ENCODE results near the gene ASRGL1. TPM values are rescaled to one million over a fixed set of nuclear protein-coding genes. Genes with fewer than 3 reads are reported as not detected.
"Not testable (repeated sequence)": the region's sequence is repeated elsewhere in the genome, so short reads cannot be mapped to it uniquely, and the experiment has no call there.

ASRGL1 gene
- total RNA-seq, 2 experiments from 2014 or later, result 1.2 to 1.3 TPM

GRCh38 chr11:62380821-62381245 lies 43.6 kb downstream of the ASRGL1 start:
- CTCF ChIA-PET, result interaction anchor here (0.7 to 1.8 kb wide), 8 partner anchors 19 to 539 kb away, joined by 3 to 12 read pairs (median 3); no protein-coding TSS in a partner anchor
- POLR2A ChIA-PET; H3K4me1 Mint-ChIP-seq; H3K36me3 Mint-ChIP-seq (ENCODE audit: low read depth); H3K4me3 Mint-ChIP-seq; H3K27me3 Mint-ChIP-seq; H3K9me3 Mint-ChIP-seq (ENCODE audit: low read depth); H3K27ac Mint-ChIP-seq: not testable (repeated sequence)
- ATAC-seq, result peak; percentile 66
- peak; percentile 58 for DNase-seq
- intact Hi-C loops (cut with DNase I, micrococcal nuclease), result loop anchor here (1.0 to 5.0 kb wide), 4 partner anchors 12 to 161 kb away; no protein-coding TSS in a partner anchor

- Mint-ChIP-seq H3K4me1 (peaks cover 10% of the 10 kb centered on the region), H3K27ac (no peak overlapping the region), H3K27me3 (no peaks in the 10 kb centered on the region), H3K4me3 (no peak overlapping the region), H3K9me3 (ENCODE audit: low read depth) (no peaks in the 10 kb centered on the region), H3K36me3 (ENCODE audit: low read depth) (no peaks in the 10 kb centered on the region)
- DNase-seq (no peak), ATAC-seq (no peak)
- CTCF ChIA-PET, result interaction anchor here (0.6 kb wide), 1 partner anchor 321 kb away, joined by 3 read pairs; no protein-coding TSS in a partner anchor
- intact Hi-C loops (cut with DNase I, micrococcal nuclease), result loop anchor here in 1 of 2 experiments (5.0 kb wide), 1 partner anchor 158 kb away; no protein-coding TSS in a partner anchor
- POLR2A ChIA-PET, result no interaction called here
Observed at GRCh38 chr11:62383822-62384221, 46.6 kb downstream of the ASRGL1 start.

GRCh38 chr11:62386083-62386482 lies 48.8 kb downstream of the ASRGL1 start:
- H3K27me3 Mint-ChIP-seq; H3K27ac Mint-ChIP-seq; intact Hi-C loops (cut with DNase I, micrococcal nuclease); POLR2A ChIA-PET; ATAC-seq; H3K4me3 Mint-ChIP-seq; H3K36me3 Mint-ChIP-seq (ENCODE audit: low read depth); H3K9me3 Mint-ChIP-seq (ENCODE audit: low read depth); DNase-seq; H3K4me1 Mint-ChIP-seq: not testable (repeated sequence)
- CTCF ChIA-PET, result interaction anchor here (1.0 to 1.2 kb wide), 2 partner anchors 10 to 38 kb away, joined by 3 to 5 read pairs; no protein-coding TSS in a partner anchor

- no peak overlapping the region for H3K27ac Mint-ChIP-seq
Observed at GRCh38 chr11:62387381-62387780, 50.1 kb downstream of the ASRGL1 start.

GRCh38 chr11:62388999-62389398 lies 51.8 kb downstream of the ASRGL1 start:
- ChIA-PET POLR2A (no interaction called here), CTCF (no interaction called here)
- ATAC-seq (no peak), DNase-seq (no peak)
- peaks cover 12% of the 10 kb centered on the region for H3K4me1 Mint-ChIP-seq
- H3K27ac Mint-ChIP-seq, result no peak overlapping the region
- H3K9me3 Mint-ChIP-seq (ENCODE audit: low read depth), result no peaks in the 10 kb centered on the region
- H3K27me3 Mint-ChIP-seq, result no peaks in the 10 kb centered on the region
- intact Hi-C loops (cut with DNase I, micrococcal nuclease), result no loop called here
- H3K4me3 Mint-ChIP-seq, result no peak overlapping the region
- no peaks in the 10 kb centered on the region for H3K36me3 Mint-ChIP-seq (ENCODE audit: low read depth)

More at GRCh38 chr11:62387381-62387780, 50.1 kb downstream of the ASRGL1 start:
- ATAC-seq (no peak), DNase-seq (no peak)
- ChIA-PET CTCF (interaction anchor here (0.6 kb wide), 1 partner anchor 595 kb away, joined by 3 read pairs; no protein-coding TSS in a partner anchor), POLR2A (no interaction called here)
- Mint-ChIP-seq H3K36me3 (ENCODE audit: low read depth) (no peaks in the 10 kb centered on the region), H3K27me3 (no peaks in the 10 kb centered on the region), H3K4me3 (no peak overlapping the region), H3K4me1 (peaks cover 7% of the 10 kb centered on the region), H3K9me3 (ENCODE audit: low read depth) (no peaks in the 10 kb centered on the region)
- intact Hi-C loops (cut with DNase I, micrococcal nuclease), result no loop called here

- ChIA-PET CTCF (interaction anchor here (0.5 to 1.6 kb wide), 7 partner anchors 11 to 314 kb away, joined by 3 to 6 read pairs (median 3); no protein-coding TSS in a partner anchor), POLR2A (no interaction called here)
- DNase-seq, result no peak
- Mint-ChIP-seq H3K4me1 (peaks cover 14% of the 10 kb centered on the region), H3K9me3 (ENCODE audit: low read depth) (no peaks in the 10 kb centered on the region), H3K36me3 (ENCODE audit: low read depth) (no peaks in the 10 kb centered on the region), H3K4me3 (no peak overlapping the region), H3K27me3 (no peaks in the 10 kb centered on the region), H3K27ac (no peak overlapping the region)
- intact Hi-C loops (cut with DNase I, micrococcal nuclease), result loop anchor here (5.0 to 10.0 kb wide), 3 partner anchors 152 to 475 kb away; no protein-coding TSS in a partner anchor
- no peak for ATAC-seq
Observed at GRCh38 chr11:62390237-62390636, 53.0 kb downstream of the ASRGL1 start.

GRCh38 chr11:62390722-62391121 lies 53.5 kb downstream of the ASRGL1 start:
- Mint-ChIP-seq H3K27me3 (no peaks in the 10 kb centered on the region), H3K36me3 (ENCODE audit: low read depth) (no peaks in the 10 kb centered on the region), H3K27ac (no peak overlapping the region), H3K4me1 (peaks cover 14% of the 10 kb centered on the region), H3K4me3 (no peak overlapping the region), H3K9me3 (ENCODE audit: low read depth) (no peaks in the 10 kb centered on the region)
- intact Hi-C loops (cut with DNase I, micrococcal nuclease), result loop anchor here (5.0 to 10.0 kb wide), 3 partner anchors 152 to 474 kb away; no protein-coding TSS in a partner anchor
- ChIA-PET CTCF (interaction anchor here (0.6 to 1.6 kb wide), 8 partner anchors 10 to 1017 kb away, joined by 3 to 6 read pairs (median 3); no protein-coding TSS in a partner anchor), POLR2A (no interaction called here)
- ATAC-seq (no peak), DNase-seq (no peak)

GRCh38 chr11:62391642-62392425 lies 54.6 kb downstream of the ASRGL1 start:
- Mint-ChIP-seq H3K27me3 (no peaks in the 10 kb centered on the region), H3K27ac (no peak overlapping the region), H3K4me1 (peaks cover 14% of the 10 kb centered on the region), H3K4me3 (no peak overlapping the region), H3K36me3 (ENCODE audit: low read depth) (no peaks in the 10 kb centered on the region), H3K9me3 (ENCODE audit: low read depth) (no peaks in the 10 kb centered on the region)
- ATAC-seq, result no peak
- ChIA-PET POLR2A (no interaction called here), CTCF (interaction anchor here (4.1 kb wide), 1 partner anchor 33 kb away, joined by 25 read pairs; no protein-coding TSS in a partner anchor)
- DNase-seq, result no peak
- intact Hi-C loops (cut with DNase I, micrococcal nuclease), result loop anchor here (5.0 to 10.0 kb wide), 3 partner anchors 150 to 473 kb away; no protein-coding TSS in a partner anchor

GRCh38 chr11:62392506-62392905 lies 55.3 kb downstream of the ASRGL1 start:
- no peak for ATAC-seq
- H3K27me3 Mint-ChIP-seq, result no peaks in the 10 kb centered on the region
- H3K4me1 Mint-ChIP-seq, result peaks cover 8% of the 10 kb centered on the region
- no peak for DNase-seq
- intact Hi-C loops (cut with DNase I, micrococcal nuclease), result loop anchor here (5.0 to 10.0 kb wide), 3 partner anchors 150 to 472 kb away; no protein-coding TSS in a partner anchor
- H3K36me3 Mint-ChIP-seq (ENCODE audit: low read depth), result no peaks in the 10 kb centered on the region
- ChIA-PET CTCF (interaction anchor here (0.8 to 4.1 kb wide), 4 partner anchors 10 to 54 kb away, joined by 3 to 25 read pairs (median 4); no protein-coding TSS in a partner anchor), POLR2A (no interaction called here)
- no peak overlapping the region for H3K27ac Mint-ChIP-seq
- H3K9me3 Mint-ChIP-seq (ENCODE audit: low read depth), result no peaks in the 10 kb centered on the region
- no peak overlapping the region for H3K4me3 Mint-ChIP-seq

GRCh38 chr11:62393061-62393611 lies 55.9 kb downstream of the ASRGL1 start:
- CTCF ChIA-PET, result interaction anchor here (0.7 to 4.1 kb wide), 10 partner anchors 9 to 65 kb away, joined by 3 to 25 read pairs (median 4); no protein-coding TSS in a partner anchor
- POLR2A ChIA-PET, result interaction anchor here (0.5 kb wide), 1 partner anchor 18 kb away, joined by 4 read pairs; no protein-coding TSS in a partner anchor
- Mint-ChIP-seq H3K36me3 (ENCODE audit: low read depth) (no peaks in the 10 kb centered on the region), H3K27me3 (no peaks in the 10 kb centered on the region), H3K4me3 (no peak overlapping the region), H3K4me1 (peaks cover 7% of the 10 kb centered on the region), H3K27ac (no peak overlapping the region), H3K9me3 (ENCODE audit: low read depth) (no peaks in the 10 kb centered on the region)
- DNase-seq (peak; percentile 30), ATAC-seq (peak; percentile 68)
- intact Hi-C loops (cut with DNase I, micrococcal nuclease), result loop anchor here (1.0 to 10.0 kb wide), 4 partner anchors 13 to 472 kb away; no protein-coding TSS in a partner anchor

- ATAC-seq (no peak), DNase-seq (no peak)
- ChIA-PET POLR2A (no interaction called here), CTCF (interaction anchor here (0.7 to 4.1 kb wide), 7 partner anchors 12 to 146 kb away, joined by 3 to 25 read pairs (median 7); no protein-coding TSS in a partner anchor)
- no peaks in the 10 kb centered on the region for H3K27me3 Mint-ChIP-seq
- H3K36me3 Mint-ChIP-seq (ENCODE audit: low read depth), result no peaks in the 10 kb centered on the region
- H3K9me3 Mint-ChIP-seq (ENCODE audit: low read depth), result no peaks in the 10 kb centered on the region
- H3K27ac Mint-ChIP-seq, result no peak overlapping the region
- peaks cover 7% of the 10 kb centered on the region for H3K4me1 Mint-ChIP-seq
- H3K4me3 Mint-ChIP-seq, result no peak overlapping the region
- intact Hi-C loops (cut with DNase I, micrococcal nuclease), result loop anchor here (1.0 to 10.0 kb wide), 4 partner anchors 13 to 471 kb away; no protein-coding TSS in a partner anchor
Observed at GRCh38 chr11:62393735-62394134, 56.5 kb downstream of the ASRGL1 start.
